ENCODE results near the gene ACVR1B.

ACVR1B gene

GRCh38 chr12:52020539-52021336, 69.2 kb downstream of the ACVR1B start:
- TF ChIP-seq CTCF (IDR thresholded peaks at IDR 0.05; ENCODE audit: borderline replicate concordance, extremely low read depth, low read length, poor library complexity, severe bottlenecking), result peak; percentile 87
- no peak for TF ChIP-seq EZH2 (IDR thresholded peaks at IDR 0.05; ENCODE audit: borderline replicate concordance, low read depth, low read length, severe bottlenecking)
- H4K20me1 ChIP-seq (ENCODE audit: insufficient read depth, low read length), result no peaks in the 10 kb centered on the region
- no peaks in the 10 kb centered on the region for H3K36me3 ChIP-seq (ENCODE audit: insufficient read depth, low read length)
- no peaks in the 10 kb centered on the region for H3K9me3 ChIP-seq (ENCODE audit: insufficient read depth, low read length, severe bottlenecking)
- DNase-seq (peak; percentile 79), ATAC-seq (ENCODE audit: insufficient read depth, low read depth) (peak; percentile 63)
- peak overlapping the region; percentile 60 for H2AFZ ChIP-seq (ENCODE audit: low read depth, low read length)
- no peak overlapping the region for H3K27ac ChIP-seq (ENCODE audit: low read length)
- no peaks in the 10 kb centered on the region for H3K27me3 ChIP-seq (ENCODE audit: insufficient read depth, low read length, poor library complexity)
- peak overlapping the region; percentile 55 for H3K4me2 ChIP-seq (ENCODE audit: insufficient read depth, low read length)
- no peaks in the 10 kb centered on the region for H3K79me2 ChIP-seq (ENCODE audit: insufficient read depth, low read length)
- peak overlapping the region; percentile 23 for H3K9ac ChIP-seq (ENCODE audit: low read depth, low read length)
- H3K4me1 ChIP-seq (ENCODE audit: insufficient read depth, low read length), result peaks cover 45% of the 10 kb centered on the region
- H3K4me3 ChIP-seq (ENCODE audit: low read depth in 1 of 2, low read length in 2 of 2), result peak overlapping the region in 1 of 2 experiments; percentile 48; a peak in 2 of 4 replicates

- peak overlapping the region; percentile 53 for H3K9ac ChIP-seq (ENCODE audit: low read depth, low read length)
- ATAC-seq (ENCODE audit: insufficient read depth, low read depth) (no peak), DNase-seq (no peak)
- H3K4me3 ChIP-seq (ENCODE audit: low read depth in 1 of 2, low read length in 2 of 2), result peak overlapping the region in 1 of 2 experiments; percentile 62; a peak in 3 of 4 replicates
- H3K4me1 ChIP-seq (ENCODE audit: insufficient read depth, low read length), result peaks cover 48% of the 10 kb centered on the region
- TF ChIP-seq EZH2 (IDR thresholded peaks at IDR 0.05; ENCODE audit: borderline replicate concordance, low read depth, low read length, severe bottlenecking), result no peak
- TF ChIP-seq CTCF (IDR thresholded peaks at IDR 0.05; ENCODE audit: borderline replicate concordance, extremely low read depth, low read length, poor library complexity, severe bottlenecking), result no peak
- H3K79me2 ChIP-seq (ENCODE audit: insufficient read depth, low read length), result no peaks in the 10 kb centered on the region
- no peaks in the 10 kb centered on the region for H3K9me3 ChIP-seq (ENCODE audit: insufficient read depth, low read length, severe bottlenecking)
- H3K27ac ChIP-seq (ENCODE audit: low read length), result no peak overlapping the region
- peak overlapping the region; percentile 82; the same call in 1 of the 2 replicates for H2AFZ ChIP-seq (ENCODE audit: low read depth, low read length)
- H3K36me3 ChIP-seq (ENCODE audit: insufficient read depth, low read length), result no peaks in the 10 kb centered on the region
- no peaks in the 10 kb centered on the region for H3K27me3 ChIP-seq (ENCODE audit: insufficient read depth, low read length, poor library complexity)
- peaks cover 9% of the 10 kb centered on the region for H4K20me1 ChIP-seq (ENCODE audit: insufficient read depth, low read length)
- H3K4me2 ChIP-seq (ENCODE audit: insufficient read depth, low read length), result peak overlapping the region; percentile 90
These were observed 71.3 kb downstream of the ACVR1B start for GRCh38 chr12:52022841-52023181.

GRCh38 chr12:52023182-52023975, 71.9 kb downstream of the ACVR1B start:
- H3K4me3 ChIP-seq (ENCODE audit: low read depth in 1 of 2, low read length in 2 of 2), result peak overlapping the region; percentile 10 to 62; a peak in 3 of 4 replicates
- DNase-seq, result peak; percentile 91
- no peaks in the 10 kb centered on the region for H3K9me3 ChIP-seq (ENCODE audit: insufficient read depth, low read length, severe bottlenecking)
- TF ChIP-seq CTCF (IDR thresholded peaks at IDR 0.05; ENCODE audit: borderline replicate concordance, extremely low read depth, low read length, poor library complexity, severe bottlenecking), result peak; percentile 95
- TF ChIP-seq EZH2 (IDR thresholded peaks at IDR 0.05; ENCODE audit: borderline replicate concordance, low read depth, low read length, severe bottlenecking), result no peak
- peak overlapping the region; percentile 90 for H3K4me2 ChIP-seq (ENCODE audit: insufficient read depth, low read length)
- H3K27ac ChIP-seq (ENCODE audit: low read length), result peak overlapping the region; percentile 70
- no peaks in the 10 kb centered on the region for H3K79me2 ChIP-seq (ENCODE audit: insufficient read depth, low read length)
- peak; percentile 68 for ATAC-seq (ENCODE audit: insufficient read depth, low read depth)
- H3K4me1 ChIP-seq (ENCODE audit: insufficient read depth, low read length), result peaks cover 48% of the 10 kb centered on the region
- H2AFZ ChIP-seq (ENCODE audit: low read depth, low read length), result peak overlapping the region; percentile 82
- H3K9ac ChIP-seq (ENCODE audit: low read depth, low read length), result peak overlapping the region; percentile 53
- no peaks in the 10 kb centered on the region for H3K36me3 ChIP-seq (ENCODE audit: insufficient read depth, low read length)
- H4K20me1 ChIP-seq (ENCODE audit: insufficient read depth, low read length), result peaks cover 9% of the 10 kb centered on the region
- no peaks in the 10 kb centered on the region for H3K27me3 ChIP-seq (ENCODE audit: insufficient read depth, low read length, poor library complexity)

Measured in DND-41 (cell line).